ENCODE measurements around the gene TBC1D4.
"Not testable (repeated sequence)": the region's sequence is repeated elsewhere in the genome, so short reads cannot be mapped to it uniquely, and the experiment has no call there.

The TBC1D4 gene

GRCh38 chr13:75355609-75356008 is 126.4 kb downstream of the TBC1D4 start:
- Histone ChIP-seq H3K27ac (ENCODE audit: low read depth, low read length) (no peak overlapping the region), H3K4me3 (ENCODE audit: low read depth in 1 of 5, low read length in 5 of 5) (no peak overlapping the region), H3K9me3 (ENCODE audit: control insufficient read depth in 5 of 5, low read length in 5 of 5) (no peaks in the 10 kb centered on the region), H3K27me3 (ENCODE audit: control insufficient read depth in 5 of 5, insufficient read depth in 4 of 5, low read length in 5 of 5) (no peaks in the 10 kb centered on the region), H3K9ac (ENCODE audit: low read length in 5 of 5) (no peak overlapping the region), H3K4me1 (ENCODE audit: control insufficient read depth in 5 of 5, insufficient read depth in 5 of 5, low read length in 5 of 5) (peaks cover 0 to 7% (median 0%) of the 10 kb centered on the region in 5 donors), H3K36me3 (ENCODE audit: control insufficient read depth in 5 of 5, insufficient read depth in 5 of 5, low read length in 5 of 5) (peaks cover 7 to 24% (median 19%) of the 10 kb centered on the region in 5 donors)

DNA sequence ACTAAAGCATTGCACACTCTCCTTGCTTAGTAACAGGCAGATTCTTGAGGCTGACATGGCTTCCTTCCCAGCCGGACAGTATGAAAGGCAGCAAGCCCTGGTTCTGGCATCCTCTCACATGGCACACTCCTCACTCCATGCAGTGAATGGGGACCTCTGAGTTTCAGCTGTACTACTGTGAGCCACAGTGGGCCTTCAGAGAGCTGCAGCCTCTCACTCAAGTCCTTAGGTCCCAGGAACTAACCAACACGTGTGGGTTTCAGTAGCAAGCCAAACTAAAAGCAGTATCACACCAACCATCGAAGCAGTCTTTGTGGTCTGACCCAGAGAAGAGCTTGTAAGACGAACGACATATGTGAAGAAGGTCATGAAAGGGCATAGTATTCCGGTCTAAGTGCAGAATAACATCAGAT is 128.2 kb downstream of the TBC1D4 start:
- Histone ChIP-seq H3K27ac (ENCODE audit: low read depth, low read length) (no peak overlapping the region), H3K36me3 (ENCODE audit: control insufficient read depth in 5 of 5, insufficient read depth in 5 of 5, low read length in 5 of 5) (peaks cover 12 to 25% (median 23%) of the 10 kb centered on the region in 5 donors), H3K4me1 (ENCODE audit: control insufficient read depth in 5 of 5, insufficient read depth in 5 of 5, low read length in 5 of 5) (peaks cover 0 to 7% (median 0%) of the 10 kb centered on the region in 5 donors), H3K4me3 (ENCODE audit: low read depth in 1 of 5, low read length in 5 of 5) (no peak overlapping the region), H3K27me3 (ENCODE audit: control insufficient read depth in 5 of 5, insufficient read depth in 4 of 5, low read length in 5 of 5) (no peaks in the 10 kb centered on the region), H3K9me3 (ENCODE audit: control insufficient read depth in 5 of 5, low read length in 5 of 5) (no peaks in the 10 kb centered on the region), H3K9ac (ENCODE audit: low read length in 5 of 5) (no peak overlapping the region)

DNA sequence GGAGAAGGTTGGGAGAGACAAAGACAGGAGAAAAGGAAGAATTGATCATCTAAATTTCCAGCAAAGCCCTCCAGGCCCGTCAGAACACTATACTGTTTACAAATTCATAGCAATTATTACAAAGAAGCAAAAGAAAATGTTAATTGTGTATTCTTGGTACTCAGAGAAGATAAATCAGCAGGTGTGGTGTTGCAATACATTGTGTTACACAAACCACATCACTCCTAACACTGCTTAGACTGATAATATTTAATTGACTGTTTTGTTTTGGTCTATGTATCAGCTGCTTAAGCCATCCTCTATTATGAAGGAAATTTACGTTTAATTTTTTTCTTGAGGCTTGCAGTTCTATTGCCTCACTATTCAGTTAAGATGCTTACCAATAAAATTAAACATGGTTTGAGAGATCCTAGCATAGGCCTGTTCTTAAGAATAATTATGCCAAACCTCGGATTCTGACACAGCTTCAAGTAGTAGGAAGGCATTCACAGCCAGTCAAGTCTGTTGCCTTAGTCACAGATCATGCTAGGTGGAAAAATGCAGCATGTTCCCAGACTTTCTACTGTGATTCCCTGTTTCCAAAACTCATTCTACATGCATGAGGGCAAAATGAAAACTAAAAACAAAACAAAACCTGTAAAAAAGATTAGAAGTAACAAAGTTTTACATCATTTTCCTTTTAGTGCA is 129.2 kb downstream of the TBC1D4 start:
- Histone ChIP-seq H3K27ac (ENCODE audit: low read depth, low read length) (no peak overlapping the region), H3K36me3 (ENCODE audit: control insufficient read depth in 5 of 5, insufficient read depth in 5 of 5, low read length in 5 of 5) (peaks cover 21 to 33% (median 29%) of the 10 kb centered on the region in 5 donors), H3K4me1 (ENCODE audit: control insufficient read depth in 5 of 5, insufficient read depth in 5 of 5, low read length in 5 of 5) (peaks cover 0 to 3% (median 0%) of the 10 kb centered on the region in 5 donors), H3K27me3 (ENCODE audit: control insufficient read depth in 5 of 5, insufficient read depth in 4 of 5, low read length in 5 of 5) (no peaks in the 10 kb centered on the region), H3K9me3 (ENCODE audit: control insufficient read depth in 5 of 5, low read length in 5 of 5) (no peaks in the 10 kb centered on the region), H3K9ac (ENCODE audit: low read length in 5 of 5) (no peak overlapping the region), H3K4me3 (ENCODE audit: low read depth in 1 of 5, low read length in 5 of 5) (no peak overlapping the region)

- H3K27me3 ChIP-seq (ENCODE audit: control insufficient read depth in 5 of 5, insufficient read depth in 4 of 5, low read length in 5 of 5); H3K27ac ChIP-seq (ENCODE audit: low read depth, low read length); H3K4me1 ChIP-seq (ENCODE audit: control insufficient read depth in 5 of 5, insufficient read depth in 5 of 5, low read length in 5 of 5); H3K9me3 ChIP-seq (ENCODE audit: control insufficient read depth in 5 of 5, low read length in 5 of 5); H3K9ac ChIP-seq (ENCODE audit: low read length in 5 of 5); H3K4me3 ChIP-seq (ENCODE audit: low read depth in 1 of 5, low read length in 5 of 5): not testable (repeated sequence)
- H3K36me3 ChIP-seq (ENCODE audit: control insufficient read depth in 5 of 5, insufficient read depth in 5 of 5, low read length in 5 of 5) = peaks cover 23 to 44% (median 34%) of the 10 kb centered on the region in 5 donors
Observed at GRCh38 chr13:75351538-75351937, 130.4 kb downstream of the TBC1D4 start.

- Histone ChIP-seq H3K9ac (ENCODE audit: low read length in 5 of 5) (no peak overlapping the region), H3K27ac (ENCODE audit: low read depth, low read length) (no peak overlapping the region), H3K4me3 (ENCODE audit: low read depth in 1 of 5, low read length in 5 of 5) (no peak overlapping the region), H3K9me3 (ENCODE audit: control insufficient read depth in 5 of 5, low read length in 5 of 5) (no peaks in the 10 kb centered on the region), H3K27me3 (ENCODE audit: control insufficient read depth in 5 of 5, insufficient read depth in 4 of 5, low read length in 5 of 5) (no peaks in the 10 kb centered on the region), H3K36me3 (ENCODE audit: control insufficient read depth in 5 of 5, insufficient read depth in 5 of 5, low read length in 5 of 5) (peaks cover 21 to 29% (median 25%) of the 10 kb centered on the region in 5 donors), H3K4me1 (ENCODE audit: control insufficient read depth in 5 of 5, insufficient read depth in 5 of 5, low read length in 5 of 5) (no peaks in the 10 kb centered on the region)
Observed at GRCh38 chr13:75347925-75348324, 134.0 kb downstream of the TBC1D4 start.

- Histone ChIP-seq H3K9me3 (ENCODE audit: control insufficient read depth in 5 of 5, low read length in 5 of 5) (no peaks in the 10 kb centered on the region), H3K4me1 (ENCODE audit: control insufficient read depth in 5 of 5, insufficient read depth in 5 of 5, low read length in 5 of 5) (no peaks in the 10 kb centered on the region), H3K27ac (ENCODE audit: low read depth, low read length) (no peak overlapping the region), H3K4me3 (ENCODE audit: low read depth in 1 of 5, low read length in 5 of 5) (no peak overlapping the region), H3K36me3 (ENCODE audit: control insufficient read depth in 5 of 5, insufficient read depth in 5 of 5, low read length in 5 of 5) (peaks cover 20 to 26% (median 25%) of the 10 kb centered on the region in 5 donors), H3K27me3 (ENCODE audit: control insufficient read depth in 5 of 5, insufficient read depth in 4 of 5, low read length in 5 of 5) (no peaks in the 10 kb centered on the region), H3K9ac (ENCODE audit: low read length in 5 of 5) (no peak overlapping the region)
Observed at GRCh38 chr13:75347457-75347856, 134.5 kb downstream of the TBC1D4 start.

DNA sequence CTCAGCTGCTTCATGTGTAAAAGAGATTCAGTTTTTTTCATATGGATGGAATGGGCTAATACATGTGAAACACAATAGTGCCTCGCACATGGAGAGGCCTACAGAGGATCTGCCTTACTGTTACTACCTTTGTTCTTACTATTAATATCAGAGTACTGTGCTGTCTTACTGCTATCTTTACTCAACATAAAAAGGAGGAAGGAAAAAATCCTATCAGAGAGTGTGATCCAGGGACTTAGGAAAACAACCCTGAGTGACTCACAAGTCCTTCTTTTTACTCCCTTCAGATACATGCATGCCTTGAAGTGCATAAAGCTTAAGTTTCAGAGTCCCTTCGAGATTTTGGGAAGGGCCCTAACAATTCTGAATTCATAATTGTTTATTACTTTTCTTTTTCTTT is 136.8 kb downstream of the TBC1D4 start:
- H3K4me1 ChIP-seq (ENCODE audit: control insufficient read depth in 5 of 5, insufficient read depth in 5 of 5, low read length in 5 of 5) = no peaks in the 10 kb centered on the region
- no peaks in the 10 kb centered on the region for H3K27me3 ChIP-seq (ENCODE audit: control insufficient read depth in 5 of 5, insufficient read depth in 4 of 5, low read length in 5 of 5)
- H3K4me3 ChIP-seq (ENCODE audit: low read depth in 1 of 5, low read length in 5 of 5) = no peak overlapping the region
- H3K9me3 ChIP-seq (ENCODE audit: control insufficient read depth in 5 of 5, low read length in 5 of 5) = no peaks in the 10 kb centered on the region
- no peak overlapping the region for H3K9ac ChIP-seq (ENCODE audit: low read length in 5 of 5)
- H3K36me3 ChIP-seq (ENCODE audit: control insufficient read depth in 5 of 5, insufficient read depth in 5 of 5, low read length in 5 of 5) = peaks cover 29 to 33% (median 31%) of the 10 kb centered on the region in 5 donors
- H3K27ac ChIP-seq (ENCODE audit: low read depth, low read length) = no peak overlapping the region

- Histone ChIP-seq H3K27me3 (ENCODE audit: control insufficient read depth in 5 of 5, insufficient read depth in 4 of 5, low read length in 5 of 5) (no peaks in the 10 kb centered on the region), H3K27ac (ENCODE audit: low read depth, low read length) (no peak overlapping the region), H3K36me3 (ENCODE audit: control insufficient read depth in 5 of 5, insufficient read depth in 5 of 5, low read length in 5 of 5) (peaks cover 28 to 41% (median 35%) of the 10 kb centered on the region in 5 donors), H3K9me3 (ENCODE audit: control insufficient read depth in 5 of 5, low read length in 5 of 5) (no peaks in the 10 kb centered on the region), H3K4me3 (ENCODE audit: low read depth in 1 of 5, low read length in 5 of 5) (no peak overlapping the region), H3K9ac (ENCODE audit: low read length in 5 of 5) (no peak overlapping the region), H3K4me1 (ENCODE audit: control insufficient read depth in 5 of 5, insufficient read depth in 5 of 5, low read length in 5 of 5) (no peaks in the 10 kb centered on the region)
Observed at GRCh38 chr13:75341028-75341427, 140.9 kb downstream of the TBC1D4 start.

DNA sequence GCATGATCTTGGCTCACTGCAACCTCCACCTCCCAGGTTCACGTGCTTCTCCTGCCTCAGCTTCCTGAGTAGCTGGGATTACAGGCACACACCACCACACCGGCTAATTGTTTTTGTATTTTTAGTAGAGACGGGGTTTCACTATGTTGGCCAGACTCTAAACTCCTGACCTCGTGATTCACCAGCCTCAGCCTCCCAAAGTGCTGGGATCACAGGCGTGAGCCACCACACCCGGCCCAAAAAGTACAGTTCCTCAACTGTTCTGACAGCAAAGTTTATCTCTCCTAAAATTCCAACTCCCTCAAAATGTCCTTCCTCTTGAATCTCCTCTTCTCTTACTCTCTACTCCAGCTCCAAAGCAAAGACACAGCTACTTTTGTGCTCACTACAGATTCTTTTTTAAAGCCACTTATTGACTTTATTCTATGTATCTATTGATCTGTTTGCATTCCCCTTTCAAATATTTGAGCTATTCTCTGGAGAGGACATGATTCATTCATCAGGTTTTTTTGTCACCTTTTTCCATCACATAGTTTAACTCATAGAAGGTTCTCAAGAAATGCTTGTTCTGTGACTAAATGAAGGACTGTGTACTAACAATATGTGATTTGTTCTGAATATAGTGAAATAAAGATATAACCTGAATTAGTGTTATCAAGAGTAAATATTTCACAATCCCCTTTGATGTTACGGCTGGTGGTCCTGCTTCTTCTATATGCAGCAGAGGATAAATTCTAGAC is 142.2 kb downstream of the TBC1D4 start:
- H3K36me3 ChIP-seq (ENCODE audit: control insufficient read depth in 5 of 5, insufficient read depth in 5 of 5, low read length in 5 of 5) = peaks cover 35 to 52% (median 43%) of the 10 kb centered on the region in 5 donors
- H3K4me3 ChIP-seq (ENCODE audit: low read depth in 1 of 5, low read length in 5 of 5) = no peak overlapping the region
- H3K4me1 ChIP-seq (ENCODE audit: control insufficient read depth in 5 of 5, insufficient read depth in 5 of 5, low read length in 5 of 5) = no peaks in the 10 kb centered on the region

More for the DNA sequence above, 142.2 kb downstream of the TBC1D4 start:
- no peak overlapping the region for H3K9ac ChIP-seq (ENCODE audit: low read length in 5 of 5)
- H3K27me3 ChIP-seq (ENCODE audit: control insufficient read depth in 5 of 5, insufficient read depth in 4 of 5, low read length in 5 of 5) = no peaks in the 10 kb centered on the region
- no peak overlapping the region for H3K27ac ChIP-seq (ENCODE audit: low read depth, low read length)
- no peaks in the 10 kb centered on the region for H3K9me3 ChIP-seq (ENCODE audit: control insufficient read depth in 5 of 5, low read length in 5 of 5)

Measured in subcutaneous abdominal adipose tissue (tissue), 5 donors.